ENCODE results near the gene CTCFL.

The CTCFL gene

GRCh38 chr20:57524511-57525176, at the start of gene CTCFL:
CTCFL (minus strand) TSS chr20:57525140; CDS start chr20:57524205, 935 bp downstream.
- no peak for DNase-seq (ENCODE audit: low spot score)

- no peak for DNase-seq (ENCODE audit: low spot score)
Measured at GRCh38 chr20:57573894-57574293, 49.0 kb upstream of the CTCFL start.

DNA sequence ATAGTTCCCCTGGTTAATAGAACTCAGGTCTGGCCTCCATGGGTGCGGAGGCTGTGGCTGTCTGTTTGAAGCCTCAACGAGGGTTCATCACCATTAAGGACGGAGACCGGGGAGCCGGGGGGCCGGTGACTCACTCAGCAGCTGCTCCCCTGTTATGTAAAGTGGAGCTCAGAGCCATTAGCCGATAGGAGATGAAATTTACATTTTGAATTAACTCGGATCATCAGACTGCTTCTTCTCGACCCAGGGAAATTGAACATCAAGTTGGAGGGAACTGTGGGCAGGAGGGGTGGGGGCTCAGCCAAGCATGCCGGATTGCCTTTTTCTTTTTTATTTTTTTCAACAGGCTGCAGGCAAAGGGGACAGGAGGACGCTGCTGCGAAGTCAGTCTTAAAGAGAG, 48.3 kb upstream of the CTCFL start:
- no peak for DNase-seq (ENCODE audit: low spot score)

DNA sequence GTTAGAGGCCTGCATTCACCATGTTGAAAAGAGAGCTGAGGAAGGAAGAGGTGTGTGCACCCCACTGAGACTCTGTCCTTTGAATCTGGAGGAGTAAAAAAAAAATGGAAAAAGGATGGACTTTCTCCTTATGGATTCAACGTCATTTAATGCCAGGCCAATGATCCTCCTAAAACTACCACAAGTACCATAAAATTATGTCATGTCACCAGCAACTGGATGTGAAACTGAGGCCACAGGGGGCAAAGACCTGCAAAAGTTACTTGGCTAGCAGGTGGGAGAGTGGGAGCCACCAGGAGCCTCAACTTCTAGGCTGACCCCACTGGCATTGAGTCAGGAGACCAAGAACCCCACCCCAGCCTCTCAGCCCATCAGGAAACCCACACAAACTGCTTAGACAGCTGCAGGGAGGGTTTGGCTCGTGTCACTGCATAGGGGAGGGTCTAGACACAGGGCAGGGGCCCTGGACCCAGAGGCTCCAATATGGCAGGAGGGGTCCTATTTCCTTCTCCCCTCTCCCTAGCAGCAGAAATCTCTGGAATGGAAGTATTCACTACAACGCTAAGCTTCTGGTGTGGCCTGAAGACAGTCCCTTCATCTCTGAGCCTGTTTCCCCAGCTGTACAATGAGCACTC, 47.0 kb upstream of the CTCFL start:
- DNase-seq (ENCODE audit: low spot score), result no peak

DNA sequence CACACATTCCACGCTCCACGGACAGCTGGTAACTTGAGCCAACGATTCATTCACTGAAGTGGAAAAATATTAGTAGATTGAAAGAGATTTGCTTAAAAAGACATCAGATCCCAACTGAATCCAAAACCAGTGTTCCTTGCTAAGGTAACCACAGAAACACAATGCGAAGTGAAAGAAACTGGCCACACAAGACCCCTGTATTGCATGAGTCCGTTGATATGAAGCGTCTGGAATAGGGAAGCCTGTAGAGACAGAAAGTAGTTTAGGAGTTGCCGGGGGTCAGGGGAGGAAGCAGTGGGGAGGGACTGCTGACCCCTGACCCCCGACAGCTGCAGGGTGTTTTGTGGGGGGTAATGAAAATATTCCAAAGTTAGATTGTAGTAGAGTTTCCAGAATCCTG, 46.0 kb upstream of the CTCFL start:
- DNase-seq (ENCODE audit: low spot score), result no peak

DNA sequence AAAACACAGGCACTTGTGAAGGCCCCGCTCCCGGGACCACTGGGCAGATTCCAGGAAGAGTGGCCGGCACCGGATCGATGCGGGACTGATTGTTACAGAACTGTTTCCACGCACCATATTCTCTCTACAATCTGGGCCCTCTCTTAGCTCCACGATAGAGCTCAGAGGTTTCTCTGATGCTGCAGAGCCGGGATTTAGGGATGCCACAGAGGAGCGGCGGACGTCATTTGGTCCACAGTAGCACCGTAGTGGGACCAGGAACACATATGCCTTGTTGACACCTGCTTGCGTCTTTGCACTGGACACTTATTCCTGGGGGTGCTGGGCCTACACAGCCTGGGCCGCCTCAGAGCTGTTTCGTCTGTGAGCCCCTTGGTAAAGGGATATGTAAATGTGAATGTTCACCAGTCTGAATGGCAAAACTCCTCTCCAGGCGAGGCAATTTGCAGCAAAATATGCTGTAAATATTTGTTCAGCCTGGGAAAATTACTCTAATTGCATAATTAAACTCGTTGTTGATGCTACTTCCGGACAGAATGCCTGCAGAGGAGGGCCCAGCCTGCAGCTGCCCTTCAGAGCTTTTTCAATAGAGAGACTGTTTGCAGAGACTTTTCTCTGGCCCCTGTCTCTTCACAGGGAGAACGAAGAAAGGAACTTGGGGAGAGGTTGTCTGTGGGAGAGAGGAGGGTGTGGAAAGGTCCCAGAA, 45.4 kb upstream of the CTCFL start:
- no peak for DNase-seq (ENCODE audit: low spot score)

DNA sequence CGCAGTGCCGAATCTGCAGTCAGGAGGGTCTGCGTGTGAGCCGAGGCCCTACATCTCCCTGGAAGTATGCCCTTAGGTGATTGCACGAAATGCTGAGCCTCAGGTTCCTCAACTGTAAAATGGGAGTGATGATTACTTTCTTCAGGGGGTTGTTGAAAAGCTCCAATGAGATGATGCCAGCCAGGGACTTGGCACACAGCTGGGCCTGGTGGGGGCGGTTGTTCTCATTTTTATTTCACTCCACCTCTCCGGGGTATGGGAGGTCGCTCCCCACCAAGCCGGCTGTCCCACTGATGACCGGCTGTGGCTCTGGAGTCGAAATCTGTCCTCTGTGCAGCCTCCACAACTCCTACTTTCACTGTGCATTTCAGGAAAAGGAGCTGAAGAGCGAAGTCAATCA, 44.0 kb upstream of the CTCFL start:
- DNase-seq (ENCODE audit: low spot score), result no peak

DNA sequence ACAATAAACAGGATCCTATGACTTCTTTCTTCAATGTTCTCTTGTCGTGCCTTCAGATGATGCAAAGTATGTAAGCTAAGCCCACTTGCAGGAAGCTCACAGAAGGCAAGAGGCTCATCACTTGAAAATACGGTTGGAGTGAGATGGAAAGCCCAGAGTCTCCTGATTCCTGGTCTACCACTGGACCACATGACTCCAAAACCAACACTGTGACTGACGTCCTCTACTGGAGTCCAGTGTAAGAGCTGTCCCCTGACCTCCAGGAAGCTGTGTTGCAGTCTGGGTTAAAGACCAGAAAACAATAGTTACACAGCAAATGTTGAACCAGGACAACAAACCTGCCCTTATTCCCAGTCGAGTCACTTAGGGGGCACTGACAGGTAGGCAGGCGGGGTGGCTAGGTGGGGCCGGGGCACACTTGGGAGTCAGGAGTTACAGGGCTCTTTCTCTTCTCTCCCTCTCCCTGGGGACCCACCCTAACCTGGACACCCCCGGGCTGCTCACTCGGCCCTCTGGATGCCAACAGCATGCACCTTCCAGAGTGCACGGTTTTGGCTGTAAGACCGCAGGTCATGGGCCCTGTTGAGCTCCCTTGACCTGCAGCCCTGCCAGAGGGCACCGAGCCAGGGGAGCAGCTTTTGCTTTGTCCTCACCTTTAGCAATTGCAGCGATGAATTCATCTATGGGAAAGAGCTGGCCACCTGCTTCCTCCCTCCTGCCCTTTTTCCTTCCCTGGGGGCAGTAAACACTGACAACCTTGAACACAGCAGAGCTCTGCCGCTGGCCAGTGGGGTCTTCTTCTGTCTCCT, 43.4 kb upstream of the CTCFL start:
- DNase-seq (ENCODE audit: low spot score), result no peak

- no peak for DNase-seq (ENCODE audit: low spot score)
Measured at GRCh38 chr20:57567471-57568079, 42.6 kb upstream of the CTCFL start.

DNA sequence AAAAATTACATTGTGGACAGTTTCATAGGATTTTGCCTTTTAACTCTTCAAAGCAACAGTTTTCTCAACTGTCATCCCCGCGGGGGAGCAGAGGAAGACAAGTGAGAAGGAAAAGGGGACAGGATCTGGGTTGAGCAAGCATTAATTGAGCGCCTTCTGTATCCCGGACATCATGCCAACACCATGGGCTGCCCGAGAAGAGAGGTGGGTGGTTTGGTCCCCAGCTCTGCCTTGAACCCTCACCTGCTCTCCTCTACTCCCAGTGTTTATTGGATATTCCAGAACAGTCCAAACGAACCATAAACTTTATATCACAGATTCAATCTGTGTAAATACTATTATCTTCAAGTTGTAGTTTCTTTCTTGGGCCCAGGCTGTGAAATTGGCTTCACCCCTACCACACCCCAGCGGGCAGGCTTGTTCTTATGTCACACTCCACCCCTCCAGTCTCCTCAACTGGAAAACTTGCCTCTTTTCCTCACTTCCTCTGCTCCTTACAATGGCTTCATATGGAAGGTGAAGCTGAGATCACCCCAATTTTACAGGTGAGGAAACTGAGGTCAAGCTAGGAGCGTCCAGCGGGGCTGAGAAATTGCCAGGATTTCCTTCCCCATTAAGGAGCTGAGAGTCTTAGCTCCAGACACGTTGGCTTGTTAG, 42.0 kb upstream of the CTCFL start:
- no peak for DNase-seq (ENCODE audit: low spot score)

DNA sequence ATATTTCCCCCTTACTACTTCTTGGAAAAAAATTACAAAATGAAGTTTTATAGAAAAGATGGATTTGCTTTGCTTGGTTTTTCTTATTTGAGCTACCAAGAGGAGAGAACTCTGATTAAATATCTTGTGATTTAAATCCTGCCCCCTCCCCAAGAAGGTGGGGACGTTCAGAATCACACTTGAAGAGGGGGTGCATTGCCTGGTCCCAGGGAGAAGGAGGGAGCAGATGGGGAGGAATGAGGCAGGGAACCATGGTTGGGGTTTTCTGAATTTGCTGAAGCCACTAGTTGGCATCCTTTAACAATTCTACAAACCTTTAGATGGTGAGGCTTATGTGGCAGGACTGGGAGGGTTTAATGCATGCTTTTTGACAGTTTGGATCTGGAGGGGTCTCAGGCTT, 41.5 kb upstream of the CTCFL start:
- DNase-seq (ENCODE audit: low spot score), result no peak

- DNase-seq (ENCODE audit: low spot score), result no peak
Measured at GRCh38 chr20:57564951-57565642, 40.2 kb upstream of the CTCFL start.

DNA sequence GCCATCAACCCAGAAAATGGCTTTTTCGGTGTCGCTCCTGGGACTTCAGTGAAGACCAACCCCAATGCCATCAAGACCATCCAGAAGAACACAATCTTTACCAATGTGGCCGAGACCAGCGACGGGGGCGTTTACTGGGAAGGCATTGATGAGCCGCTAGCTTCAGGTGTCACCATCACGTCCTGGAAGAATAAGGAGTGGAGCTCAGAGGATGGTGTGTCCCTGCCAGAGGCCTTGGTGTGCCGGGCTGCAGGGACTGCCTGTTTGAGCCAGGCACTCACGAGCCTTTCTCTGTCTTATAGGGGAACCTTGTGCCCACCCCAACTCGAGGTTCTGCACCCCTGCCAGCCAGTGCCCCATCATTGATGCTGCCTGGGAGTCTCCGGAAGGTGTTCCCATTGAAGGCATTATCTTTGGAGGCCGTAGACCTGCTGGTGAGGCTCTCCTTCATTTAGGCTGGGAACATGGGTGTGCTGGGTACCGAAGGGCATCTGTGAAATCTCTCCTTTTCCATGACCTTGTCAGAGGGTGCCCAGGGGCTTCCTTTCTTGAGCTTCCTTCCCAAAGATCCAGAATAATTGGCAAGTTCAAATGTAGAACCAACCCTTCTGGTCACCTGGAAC, 39.4 kb upstream of the CTCFL start:
- DNase-seq (ENCODE audit: low spot score), result no peak

- DNase-seq (ENCODE audit: low spot score), result no peak
Measured at GRCh38 chr20:57563522-57563921, 38.6 kb upstream of the CTCFL start.

DNA sequence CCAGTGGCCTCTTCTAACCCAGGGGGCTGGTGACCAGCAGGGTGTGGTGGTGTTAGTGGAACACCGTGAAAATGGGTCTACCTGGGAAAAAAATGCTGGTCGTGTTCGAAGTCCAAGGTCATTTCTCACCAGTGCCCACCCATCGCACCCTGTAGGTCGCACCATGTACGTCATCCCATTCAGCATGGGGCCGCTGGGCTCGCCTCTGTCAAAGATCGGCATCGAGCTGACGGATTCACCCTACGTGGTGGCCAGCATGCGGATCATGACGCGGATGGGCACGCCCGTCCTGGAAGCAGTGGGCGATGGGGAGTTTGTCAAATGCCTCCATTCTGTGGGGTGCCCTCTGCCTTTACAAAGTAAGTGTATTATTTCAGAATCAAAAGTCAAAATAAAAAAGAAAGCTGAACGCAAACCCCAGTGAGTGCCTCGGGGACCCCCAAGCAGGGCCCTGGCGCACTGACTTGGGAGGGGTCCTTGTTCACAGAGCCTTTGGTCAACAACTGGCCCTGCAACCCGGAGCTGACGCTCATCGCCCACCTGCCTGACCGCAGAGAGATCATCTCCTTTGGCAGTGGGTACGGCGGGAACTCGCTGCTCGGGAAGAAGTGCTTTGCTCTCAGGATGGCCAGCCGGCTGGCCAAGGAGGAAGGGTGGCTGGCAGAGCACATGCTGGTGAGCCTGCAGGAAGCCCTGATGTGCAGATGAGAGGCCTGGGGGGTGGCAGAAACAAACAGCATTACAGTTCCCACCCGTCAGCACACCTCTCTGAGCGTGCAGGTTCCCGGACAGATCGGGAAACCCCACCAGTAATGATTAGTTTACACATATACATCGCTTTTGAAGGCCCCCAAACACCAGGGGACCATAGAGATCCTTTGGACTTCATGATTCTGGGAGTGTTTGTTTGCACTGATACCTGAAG, 37.9 kb upstream of the CTCFL start:
- DNase-seq (ENCODE audit: low spot score), result no peak

GRCh38 chr20:57561356-57562279, 36.7 kb upstream of the CTCFL start:
- no peak for DNase-seq (ENCODE audit: low spot score)

DNA sequence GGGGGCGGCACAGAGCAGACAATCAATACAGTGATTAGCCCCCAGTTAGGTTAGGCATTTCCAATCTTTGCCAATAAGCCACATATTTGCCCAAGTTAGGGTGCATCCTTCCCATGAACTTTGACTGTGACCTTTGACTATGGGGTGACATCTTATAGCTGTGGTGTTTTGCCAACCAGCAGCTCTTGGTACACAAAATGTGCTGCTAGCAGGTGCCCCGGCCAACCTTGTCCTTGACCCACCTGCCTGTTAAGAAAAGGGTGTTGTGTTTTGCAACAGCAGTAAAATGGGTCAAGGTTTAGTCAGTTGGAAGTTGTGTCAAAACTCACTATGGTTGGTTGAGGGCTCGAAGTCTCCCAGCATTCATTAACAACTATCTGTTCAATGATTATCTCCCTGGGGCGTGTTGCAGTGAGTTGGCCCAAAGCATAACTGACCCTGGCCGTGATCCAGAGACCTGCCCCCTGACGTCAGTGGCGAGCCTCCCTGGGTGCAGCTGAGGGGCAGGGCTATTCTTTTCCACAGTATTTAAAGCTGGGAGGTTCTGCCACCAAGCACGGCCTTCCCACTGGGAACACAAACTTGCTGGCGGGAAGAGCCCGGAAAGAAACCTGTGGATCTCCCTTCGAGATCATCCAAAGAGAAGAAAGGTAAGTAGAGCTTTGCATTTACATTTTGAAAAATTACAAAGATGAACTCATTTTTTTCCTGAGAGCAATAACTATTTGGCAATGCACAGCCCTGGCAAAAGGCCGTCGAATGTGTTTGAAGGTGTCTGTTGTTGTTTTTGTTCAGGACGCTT, 35.8 kb upstream of the CTCFL start, which contains the start of gene PCK1:
Gene PCK1, plus strand, starts transcription at position 557 of the 802 bp plus-strand sequence. CDS start 302 bp downstream, outside the sequence.
- no peak for DNase-seq (ENCODE audit: low spot score)

Data from CD4-positive, alpha-beta T cell treated with Interleukin-6 at 100 ng/mL for 8 hours (primary cell).